Panc1 (cell line): ENCODE data around the gene MDFI. TPM values are rescaled to one million over a fixed set of nuclear protein-coding genes. Genes with fewer than 3 reads are reported as not detected.

Source experiments
- ATAC-seq: fragments of 200-7000 bp; cut with Tn5 transposase; 2 replicates; pipeline ENCODE4 v1.9.1; 2020; ENCODE audit warnings: mild to moderate bottlenecking, moderate library complexity
- BruUV-seq: library from RNA; stranded (reverse); fragments of 400-500 nt; replicated peaks from 2 replicates; lab custom pipeline; 2021; lab: Mats Ljungman, UMichigan
- CTCF ChIA-PET: fragments of 300-600 bp; sonication (Branson Sonifier 250); formaldehyde crosslinking; loops from one replicate; lab custom pipeline; 2022; ENCODE audit warnings: antibody characterized with exemption; lab: Charles Lee
- POLR2A ChIA-PET: fragments of 300-600 bp; sonication (Branson Sonifier 250); formaldehyde crosslinking; loops from one replicate; lab custom pipeline; 2022; ENCODE audit warnings: antibody characterized with exemption; lab: Charles Lee
- DNase-seq: peaks from one replicate; pipeline ENCODE4 v3.0.0-alpha.2; 2010; ENCODE audit warnings: low read depth, low spot score
- H3K27ac ChIP-seq: 2 replicates; pipeline ENCODE4 v1.5.1; 2011; ENCODE audit warnings: mild to moderate bottlenecking, low read length, inconsistent platforms
- H3K27me3 ChIP-seq: fragments of 200-500 bp; sonication (Bioruptor generic); 2 replicates; pipeline ENCODE4 v1.6.0; 2014; ENCODE audit warnings: low read length, inconsistent platforms; ENCODE audit not compliant: control insufficient read depth, insufficient read depth
- H3K36me3 ChIP-seq: fragments of 200-500 bp; sonication (Bioruptor generic); 2 replicates; pipeline ENCODE4 v1.5.1; 2014; ENCODE audit warnings: inconsistent platforms, mild to moderate bottlenecking, low read length, moderate library complexity; ENCODE audit not compliant: control insufficient read depth, insufficient read depth
- H3K4me1 ChIP-seq: 2 replicates; pipeline ENCODE4 v1.5.1; 2011; ENCODE audit warnings: inconsistent platforms, mild to moderate bottlenecking, low read length, moderate library complexity; ENCODE audit not compliant: control insufficient read depth, insufficient read depth
- H3K4me3 ChIP-seq, 2 experiments: 2 replicates each; pipeline ENCODE4 v1.5.1; 2011 to 2012; ENCODE audit warnings: low read depth in 2 of 2, low read length in 2 of 2, mild to moderate bottlenecking in 2 of 2, inconsistent platforms in 1 of 2, moderate library complexity in 1 of 2
- H3K9me3 ChIP-seq: fragments of 200-500 bp; sonication (Bioruptor generic); 2 replicates; pipeline ENCODE4 v1.5.1; 2014; ENCODE audit warnings: low read depth, mild to moderate bottlenecking, inconsistent platforms, low read length, moderate library complexity; ENCODE audit not compliant: control insufficient read depth, insufficient read depth
- POLR2AphosphoS5 ChIP-seq: IDR thresholded peaks from 2 replicates; pipeline ENCODE4 v1.6.1; 2012; ENCODE audit warnings: mild to moderate bottlenecking, low read depth, low read length, moderate library complexity
- SIN3A ChIP-seq: IDR thresholded peaks from 2 replicates; pipeline ENCODE4 v1.6.1; 2012; ENCODE audit warnings: low read depth, mild to moderate bottlenecking, low read length, moderate library complexity, borderline replicate concordance; ENCODE audit not compliant: insufficient read depth
- TCF7L2 ChIP-seq: IDR thresholded peaks from 2 replicates; pipeline ENCODE4 v1.6.1; 2011; ENCODE audit warnings: mild to moderate bottlenecking, low read depth, low read length, inconsistent platforms
- in situ Hi-C: cut with HindIII; loops from 2 replicates; pipeline ENCODE4 v1.10.0; 2016; ENCODE audit warnings: low sequenced_read_pairs, low pct_unique_long_range_greater_than_20kb
- intact Hi-C: fragments of 100-400 bp; cut with micrococcal nuclease; formaldehyde crosslinking; loops from one replicate; pipeline ENCODE4 v1.10.0; 2022; ENCODE audit not compliant: unreplicated experiment
- total RNA-seq: library from RNA; stranded (reverse); gene quantifications from one replicate; pipeline ENCODE4 v1.2.1, GENCODE V29; 2021; ENCODE audit not compliant: unreplicated experiment
- TF ChIP-seq, protein P1 (sequence below), 2 experiments: IDR thresholded peaks; 2 replicates each; pipeline ENCODE4 v1.6.1; 2011 to 2012; ENCODE audit warnings: low read depth in 2 of 2, control low read depth in 1 of 2, low read length in 1 of 2, mild to moderate bottlenecking in 1 of 2, moderate library complexity in 1 of 2; ENCODE audit not compliant: insufficient read depth in 1 of 2
- TF ChIP-seq, protein P2 (sequence below): fragments of 450-650 bp; IDR thresholded peaks from 2 replicates; pipeline ENCODE4 v1.5.1; 2017; ENCODE audit warnings: mild to moderate bottlenecking

The MDFI gene
- total RNA-seq, 1 experiment from 2014 or later = 0.54 TPM

DNA sequence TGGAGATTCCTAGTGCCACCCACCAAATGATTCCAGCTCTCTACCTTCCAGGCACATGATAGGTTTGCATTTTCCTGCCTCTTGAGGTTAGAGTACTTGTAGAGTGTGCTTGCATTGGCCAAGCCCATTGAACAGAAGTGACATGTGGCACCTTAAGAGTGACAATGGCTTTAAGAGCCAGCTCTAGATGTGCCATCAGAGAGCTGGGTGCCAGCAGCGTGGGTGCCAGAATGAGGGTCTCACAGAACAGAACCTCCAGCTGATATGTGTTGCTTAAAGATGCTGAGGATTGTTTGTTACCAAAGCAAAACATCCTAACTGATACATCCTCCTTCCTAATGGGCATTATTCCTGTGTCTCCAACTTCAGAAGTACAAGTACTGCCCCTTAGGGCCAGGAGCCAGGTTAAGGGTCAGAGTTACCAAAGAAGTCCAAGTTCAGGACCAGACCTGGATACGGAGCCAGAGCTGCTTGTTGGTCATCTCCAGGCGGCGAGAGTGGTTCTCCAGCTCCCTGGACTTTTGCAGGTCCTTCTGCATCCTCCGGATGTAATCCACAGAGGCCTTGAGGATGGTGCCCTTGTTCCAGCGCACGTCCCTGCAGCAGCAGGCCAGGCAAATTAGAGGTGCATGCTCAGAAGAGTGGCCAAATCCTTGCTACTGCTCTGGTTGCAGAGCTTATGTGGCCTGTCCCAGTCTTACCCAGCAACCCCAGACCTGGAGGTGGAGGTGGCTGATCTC lies 47.5 kb downstream of the MDFI start:
- DNase-seq = no peak
- in situ Hi-C loops = no loop called here
- Histone ChIP-seq H3K27ac (no peak overlapping the region), H3K4me3 (no peak overlapping the region), H3K9me3 (no peaks in the 10 kb centered on the region), H3K4me1 (no peaks in the 10 kb centered on the region; the same call in none of the 2 replicates), H3K36me3 (no peaks in the 10 kb centered on the region), H3K27me3 (no peaks in the 10 kb centered on the region)
- POLR2A ChIA-PET = interaction anchor here (0.5 kb wide), 1 partner anchor 15 kb away, joined by 3 read pairs; no protein-coding TSS in a partner anchor
- CTCF ChIA-PET = interaction anchor here (0.6 to 1.0 kb wide), 2 partner anchors 269 to 319 kb away, joined by 3 to 5 read pairs; no protein-coding TSS in a partner anchor
- ATAC-seq = no peak
- intact Hi-C loops = loop anchor here (10.0 kb wide), 1 partner anchor 261 kb away; no protein-coding TSS in a partner anchor
- TF ChIP-seq SIN3A (no peak), POLR2AphosphoS5 (no peak), TCF7L2 (no peak)
- TF ChIP-seq, protein P1, sequence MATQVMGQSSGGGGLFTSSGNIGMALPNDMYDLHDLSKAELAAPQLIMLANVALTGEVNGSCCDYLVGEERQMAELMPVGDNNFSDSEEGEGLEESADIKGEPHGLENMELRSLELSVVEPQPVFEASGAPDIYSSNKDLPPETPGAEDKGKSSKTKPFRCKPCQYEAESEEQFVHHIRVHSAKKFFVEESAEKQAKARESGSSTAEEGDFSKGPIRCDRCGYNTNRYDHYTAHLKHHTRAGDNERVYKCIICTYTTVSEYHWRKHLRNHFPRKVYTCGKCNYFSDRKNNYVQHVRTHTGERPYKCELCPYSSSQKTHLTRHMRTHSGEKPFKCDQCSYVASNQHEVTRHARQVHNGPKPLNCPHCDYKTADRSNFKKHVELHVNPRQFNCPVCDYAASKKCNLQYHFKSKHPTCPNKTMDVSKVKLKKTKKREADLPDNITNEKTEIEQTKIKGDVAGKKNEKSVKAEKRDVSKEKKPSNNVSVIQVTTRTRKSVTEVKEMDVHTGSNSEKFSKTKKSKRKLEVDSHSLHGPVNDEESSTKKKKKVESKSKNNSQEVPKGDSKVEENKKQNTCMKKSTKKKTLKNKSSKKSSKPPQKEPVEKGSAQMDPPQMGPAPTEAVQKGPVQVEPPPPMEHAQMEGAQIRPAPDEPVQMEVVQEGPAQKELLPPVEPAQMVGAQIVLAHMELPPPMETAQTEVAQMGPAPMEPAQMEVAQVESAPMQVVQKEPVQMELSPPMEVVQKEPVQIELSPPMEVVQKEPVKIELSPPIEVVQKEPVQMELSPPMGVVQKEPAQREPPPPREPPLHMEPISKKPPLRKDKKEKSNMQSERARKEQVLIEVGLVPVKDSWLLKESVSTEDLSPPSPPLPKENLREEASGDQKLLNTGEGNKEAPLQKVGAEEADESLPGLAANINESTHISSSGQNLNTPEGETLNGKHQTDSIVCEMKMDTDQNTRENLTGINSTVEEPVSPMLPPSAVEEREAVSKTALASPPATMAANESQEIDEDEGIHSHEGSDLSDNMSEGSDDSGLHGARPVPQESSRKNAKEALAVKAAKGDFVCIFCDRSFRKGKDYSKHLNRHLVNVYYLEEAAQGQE (IDR thresholded peaks at IDR 0.05; ENCODE audit: insufficient read depth in 1 of 2, low read depth in 2 of 2, low read length in 1 of 2) = no peak
- TF ChIP-seq, protein P2, sequence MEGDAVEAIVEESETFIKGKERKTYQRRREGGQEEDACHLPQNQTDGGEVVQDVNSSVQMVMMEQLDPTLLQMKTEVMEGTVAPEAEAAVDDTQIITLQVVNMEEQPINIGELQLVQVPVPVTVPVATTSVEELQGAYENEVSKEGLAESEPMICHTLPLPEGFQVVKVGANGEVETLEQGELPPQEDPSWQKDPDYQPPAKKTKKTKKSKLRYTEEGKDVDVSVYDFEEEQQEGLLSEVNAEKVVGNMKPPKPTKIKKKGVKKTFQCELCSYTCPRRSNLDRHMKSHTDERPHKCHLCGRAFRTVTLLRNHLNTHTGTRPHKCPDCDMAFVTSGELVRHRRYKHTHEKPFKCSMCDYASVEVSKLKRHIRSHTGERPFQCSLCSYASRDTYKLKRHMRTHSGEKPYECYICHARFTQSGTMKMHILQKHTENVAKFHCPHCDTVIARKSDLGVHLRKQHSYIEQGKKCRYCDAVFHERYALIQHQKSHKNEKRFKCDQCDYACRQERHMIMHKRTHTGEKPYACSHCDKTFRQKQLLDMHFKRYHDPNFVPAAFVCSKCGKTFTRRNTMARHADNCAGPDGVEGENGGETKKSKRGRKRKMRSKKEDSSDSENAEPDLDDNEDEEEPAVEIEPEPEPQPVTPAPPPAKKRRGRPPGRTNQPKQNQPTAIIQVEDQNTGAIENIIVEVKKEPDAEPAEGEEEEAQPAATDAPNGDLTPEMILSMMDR = no peak
- BruUV-seq = no TSS peak

DNA sequence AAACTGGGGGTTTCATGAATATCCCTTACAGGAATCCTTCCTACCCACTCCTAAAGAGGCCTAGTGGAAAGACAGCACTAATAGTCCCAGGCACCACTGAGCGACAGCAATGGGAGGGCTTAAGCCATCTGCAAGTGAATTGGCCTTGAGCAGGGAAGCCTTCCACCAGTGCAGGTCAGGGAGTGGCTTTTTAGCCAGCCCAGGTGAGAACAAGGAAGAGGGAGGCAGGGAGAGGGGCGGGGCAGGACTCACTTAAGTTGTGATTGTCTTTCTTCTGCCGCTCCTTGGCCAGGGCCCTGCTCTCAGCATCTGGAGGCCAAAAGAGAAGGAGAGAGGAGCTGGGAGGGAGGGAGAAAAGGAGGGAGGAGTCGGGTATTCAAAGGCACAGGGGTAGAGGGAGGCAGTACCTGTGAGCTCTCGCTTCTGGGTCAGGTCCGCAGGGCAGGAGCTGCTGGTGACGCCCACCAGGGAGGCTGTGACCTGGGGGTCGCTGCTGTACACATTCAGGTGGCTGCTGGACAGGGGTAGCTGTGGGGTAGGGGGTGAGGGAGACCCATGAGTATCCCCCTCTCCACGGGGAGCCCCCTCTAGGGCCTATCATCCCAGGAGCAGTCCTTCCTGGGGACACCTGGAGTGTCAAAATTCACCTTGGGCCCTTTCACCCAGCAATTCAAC lies 49.4 kb downstream of the MDFI start:
- BruUV-seq = no TSS peak
- in situ Hi-C loops = no loop called here
- ATAC-seq = no peak
- POLR2A ChIA-PET = no interaction called here
- no peak for DNase-seq
- no peak overlapping the region for H3K4me3 ChIP-seq
- H3K27ac ChIP-seq = no peak overlapping the region
- no peaks in the 10 kb centered on the region for H3K9me3 ChIP-seq
- H3K27me3 ChIP-seq = no peaks in the 10 kb centered on the region
- intact Hi-C loops = loop anchor here (10.0 kb wide), 1 partner anchor 263 kb away; no protein-coding TSS in a partner anchor
- no peaks in the 10 kb centered on the region; the same call in none of the 2 replicates for H3K4me1 ChIP-seq
- CTCF ChIA-PET = interaction anchor here (0.6 to 1.9 kb wide), 2 partner anchors 46 to 85 kb away, joined by 3 to 7 read pairs; no protein-coding TSS in a partner anchor
- no peaks in the 10 kb centered on the region for H3K36me3 ChIP-seq
- TF ChIP-seq, protein P2 = no peak
- TF ChIP-seq, protein P1 (IDR thresholded peaks at IDR 0.05; ENCODE audit: insufficient read depth in 1 of 2, low read depth in 2 of 2, low read length in 1 of 2) = no peak
